ENCODE results near the gene ATP9A.

ATP9A gene

GRCh38 chr20:51592564-51592963 lies 175.6 kb downstream of the ATP9A start:
- no peaks in the 10 kb centered on the region for H4K20me1 ChIP-seq (ENCODE audit: insufficient read depth, low read length)
- no peak overlapping the region for H3K9ac ChIP-seq (ENCODE audit: low read length)
- no peak for TF ChIP-seq CTCF (IDR thresholded peaks at IDR 0.05; ENCODE audit: low read length)
- TF ChIP-seq EZH2 (IDR thresholded peaks at IDR 0.05; ENCODE audit: borderline replicate concordance, low read length) = no peak
- H3K4me3 ChIP-seq (ENCODE audit: low read depth, low read length, poor library complexity, severe bottlenecking) = no peak overlapping the region
- no peak overlapping the region for H2AFZ ChIP-seq (ENCODE audit: low read length)
- H3F3A ChIP-seq (ENCODE audit: insufficient read depth, low read length) = no peaks in the 10 kb centered on the region
- H3K27me3 ChIP-seq (ENCODE audit: insufficient read depth, low read length) = no peaks in the 10 kb centered on the region
- no peak overlapping the region for H3K4me2 ChIP-seq (ENCODE audit: low read length)
- no peaks in the 10 kb centered on the region; the same call in 1 of the 2 replicates for H3K36me3 ChIP-seq (ENCODE audit: insufficient read depth, low read length)
- H3K79me2 ChIP-seq (ENCODE audit: insufficient read depth, low read length) = no peaks in the 10 kb centered on the region
- H3K9me2 ChIP-seq (ENCODE audit: low read depth, low read length) = no peaks in the 10 kb centered on the region
- peaks cover 37% of the 10 kb centered on the region for H3K4me1 ChIP-seq (ENCODE audit: insufficient read depth, low read length, severe bottlenecking)
- H3K9me3 ChIP-seq (ENCODE audit: low read length) = peaks cover 2% of the 10 kb centered on the region; the same call in 1 of the 2 replicates
- H3K27ac ChIP-seq (ENCODE audit: low read depth, low read length, poor library complexity, severe bottlenecking) = no peak overlapping the region

- H3K9me2 ChIP-seq (ENCODE audit: low read depth, low read length) = no peaks in the 10 kb centered on the region
- no peaks in the 10 kb centered on the region for H4K20me1 ChIP-seq (ENCODE audit: insufficient read depth, low read length)
- H3K79me2 ChIP-seq (ENCODE audit: insufficient read depth, low read length) = no peaks in the 10 kb centered on the region
- peaks cover 8% of the 10 kb centered on the region; the same call in 1 of the 2 replicates for H3K9me3 ChIP-seq (ENCODE audit: low read length)
- H3K4me3 ChIP-seq (ENCODE audit: low read depth, low read length, poor library complexity, severe bottlenecking) = no peak overlapping the region
- peaks cover 5% of the 10 kb centered on the region; the same call in 1 of the 2 replicates for H3K27me3 ChIP-seq (ENCODE audit: insufficient read depth, low read length)
- H3K4me2 ChIP-seq (ENCODE audit: low read length) = no peak overlapping the region
- H3K36me3 ChIP-seq (ENCODE audit: insufficient read depth, low read length) = no peaks in the 10 kb centered on the region; the same call in 1 of the 2 replicates
- no peak overlapping the region for H3K9ac ChIP-seq (ENCODE audit: low read length)
- H3K27ac ChIP-seq (ENCODE audit: low read depth, low read length, poor library complexity, severe bottlenecking) = no peak overlapping the region
- H2AFZ ChIP-seq (ENCODE audit: low read length) = no peak overlapping the region
- no peaks in the 10 kb centered on the region for H3F3A ChIP-seq (ENCODE audit: insufficient read depth, low read length)
- TF ChIP-seq CTCF (IDR thresholded peaks at IDR 0.05; ENCODE audit: low read length) (no peak), EZH2 (IDR thresholded peaks at IDR 0.05; ENCODE audit: borderline replicate concordance, low read length) (no peak)
- peaks cover 30% of the 10 kb centered on the region for H3K4me1 ChIP-seq (ENCODE audit: insufficient read depth, low read length, severe bottlenecking)
Measured at GRCh38 chr20:51591871-51592270, 176.3 kb downstream of the ATP9A start.

- peaks cover 9% of the 10 kb centered on the region; the same call in 1 of the 2 replicates for H3K27me3 ChIP-seq (ENCODE audit: insufficient read depth, low read length)
- H3K9me2 ChIP-seq (ENCODE audit: low read depth, low read length) = no peaks in the 10 kb centered on the region
- H3K4me2 ChIP-seq (ENCODE audit: low read length) = no peak overlapping the region
- H3K4me3 ChIP-seq (ENCODE audit: low read depth, low read length, poor library complexity, severe bottlenecking) = no peak overlapping the region
- H3K36me3 ChIP-seq (ENCODE audit: insufficient read depth, low read length) = no peaks in the 10 kb centered on the region; the same call in 1 of the 2 replicates
- no peak overlapping the region for H2AFZ ChIP-seq (ENCODE audit: low read length)
- H3K79me2 ChIP-seq (ENCODE audit: insufficient read depth, low read length) = no peaks in the 10 kb centered on the region
- no peak overlapping the region for H3K27ac ChIP-seq (ENCODE audit: low read depth, low read length, poor library complexity, severe bottlenecking)
- TF ChIP-seq EZH2 (IDR thresholded peaks at IDR 0.05; ENCODE audit: borderline replicate concordance, low read length) = no peak
- no peak for TF ChIP-seq CTCF (IDR thresholded peaks at IDR 0.05; ENCODE audit: low read length)
- peaks cover 8% of the 10 kb centered on the region; the same call in 1 of the 2 replicates for H3K9me3 ChIP-seq (ENCODE audit: low read length)
- H3K9ac ChIP-seq (ENCODE audit: low read length) = no peak overlapping the region
- no peaks in the 10 kb centered on the region for H4K20me1 ChIP-seq (ENCODE audit: insufficient read depth, low read length)
- no peaks in the 10 kb centered on the region for H3F3A ChIP-seq (ENCODE audit: insufficient read depth, low read length)
- H3K4me1 ChIP-seq (ENCODE audit: insufficient read depth, low read length, severe bottlenecking) = no peaks in the 10 kb centered on the region
Measured at GRCh38 chr20:51588762-51589161, 179.4 kb downstream of the ATP9A start.
